ENCODE measurements around the gene RAC2.

GRCh38 chr22:37199760-37200108, 44.3 kb downstream of the RAC2 start:
- TF ChIP-seq POLR2A (IDR thresholded peaks at IDR 0.05; ENCODE audit: low read length) (no peak), CTCF (IDR thresholded peaks at IDR 0.05) (peak; percentile 14; the same call in 2 of the 3 replicates), JUN (IDR thresholded peaks at IDR 0.05) (no peak), MAX (IDR thresholded peaks at IDR 0.05) (no peak), CEBPB (IDR thresholded peaks at IDR 0.05) (no peak), CHD2 (IDR thresholded peaks at IDR 0.05; ENCODE audit: low read length, partially characterized antibody) (no peak), REST (IDR thresholded peaks at IDR 0.05) (no peak), JUNB (IDR thresholded peaks at IDR 0.05) (no peak), CBX8 (IDR thresholded peaks at IDR 0.05) (no peak), MAFK (IDR thresholded peaks at IDR 0.05; ENCODE audit: partially characterized antibody) (no peak), RAD21 (conservative IDR thresholded peaks at IDR 0.05 in 1 of 2, IDR thresholded peaks at IDR 0.05 in 1 of 2) (0 out of 5 replicates have a peak, but pooled peaks of 1 of the 2 experiments have one; percentile 6), PBX3 (IDR thresholded peaks at IDR 0.05) (no peak), KDM1A (IDR thresholded peaks at IDR 0.05; ENCODE audit: low read depth) (peak; percentile 56; the same call in 1 of the 2 replicates)
